Neural progenitor cell (in vitro differentiated cells): ENCODE measurements around the gene BCL2L14. TPM values are rescaled to one million over a fixed set of nuclear protein-coding genes. Genes with fewer than 3 reads are reported as not detected.

Experiments
- DNase-seq: peaks from one replicate; pipeline ENCODE4 v3.0.0-alpha.2; 2016; ENCODE audit warnings: low spot score
- H2AFZ ChIP-seq: fragments of 200-600 bp; sonication (generic); replicated peaks from 2 replicates; pipeline ENCODE4 v1.6.1; 2016; ENCODE audit warnings: antibody characterized with exemption
- H3F3A ChIP-seq: fragments of 200-600 bp; sonication (generic); 2 replicates; pipeline ENCODE4 v1.6.1; 2016; ENCODE audit warnings: antibody characterized with exemption, low read depth
- H3K27ac ChIP-seq: fragments of 200-600 bp; sonication (generic); 2 replicates; pipeline ENCODE4 v1.5.1; 2016; ENCODE audit warnings: mild to moderate bottlenecking
- H3K27me3 ChIP-seq: fragments of 200-600 bp; sonication (generic); 2 replicates; pipeline ENCODE4 v1.6.1; 2016; ENCODE audit warnings: mild to moderate bottlenecking, moderate library complexity
- H3K36me3 ChIP-seq: fragments of 200-600 bp; sonication (generic); 2 replicates; pipeline ENCODE4 v1.5.1; 2016
- H3K4me1 ChIP-seq: fragments of 200-600 bp; sonication (generic); 2 replicates; pipeline ENCODE4 v1.6.1; 2016; ENCODE audit warnings: mixed run types
- H3K4me2 ChIP-seq: fragments of 200-600 bp; sonication (generic); 2 replicates; pipeline ENCODE4 v1.6.1; 2016
- H3K4me3 ChIP-seq: fragments of 200-600 bp; sonication (generic); 2 replicates; pipeline ENCODE4 v1.5.1; 2016
- H3K79me2 ChIP-seq: fragments of 200-600 bp; sonication (generic); 2 replicates; pipeline ENCODE4 v1.6.1; 2016; ENCODE audit warnings: low read depth
- H3K9ac ChIP-seq: fragments of 200-600 bp; sonication (generic); 2 replicates; pipeline ENCODE4 v1.6.1; 2016
- H3K9me3 ChIP-seq: fragments of 200-600 bp; sonication (generic); 2 replicates; pipeline ENCODE4 v1.5.1; 2016; ENCODE audit warnings: low read depth
- H4K20me1 ChIP-seq: fragments of 200-600 bp; sonication (generic); 2 replicates; pipeline ENCODE4 v1.6.1; 2016; ENCODE audit warnings: low read depth
- H3K27ac Mint-ChIP-seq: 3 replicates; pipeline ENCODE4 v1.8.0; 2021; ENCODE audit warnings: mixed read lengths
- H3K27me3 Mint-ChIP-seq: 2 replicates; pipeline ENCODE4 v1.8.0; 2022; ENCODE audit warnings: low read depth, mild to moderate bottlenecking, inconsistent platforms, moderate library complexity, mixed read lengths; ENCODE audit not compliant: insufficient read depth
- H3K36me3 Mint-ChIP-seq: 3 replicates; pipeline ENCODE4 v1.8.0; 2021; ENCODE audit warnings: mixed read lengths
- H3K4me1 Mint-ChIP-seq: 3 replicates; pipeline ENCODE4 v1.8.0; 2021; ENCODE audit warnings: mixed read lengths
- H3K4me3 Mint-ChIP-seq: 3 replicates; pipeline ENCODE4 v1.8.0; 2021; ENCODE audit warnings: mild to moderate bottlenecking, moderate library complexity, mixed read lengths
- H3K9me3 Mint-ChIP-seq: 3 replicates; pipeline ENCODE4 v1.8.0; 2020; ENCODE audit warnings: mixed read lengths
- EZH2 ChIP-seq: fragments of 200-600 bp; sonication (generic); IDR thresholded peaks from 2 replicates; pipeline ENCODE4 v1.6.1; 2017; ENCODE audit warnings: antibody characterized with exemption, mild to moderate bottlenecking, moderate library complexity
- EZH2phosphoT487 ChIP-seq: fragments of 200-600 bp; sonication (generic); IDR thresholded peaks from 2 replicates; pipeline ENCODE4 v1.6.1; 2017; ENCODE audit warnings: antibody characterized with exemption
- total RNA-seq: library from RNA; depleted of rRNA; stranded (reverse); fragments of >200 nt; gene quantifications from 2 replicates; pipeline ENCODE4 v1.2.3, GENCODE V29; 2015; ENCODE audit warnings: low replicate concordance
- TF ChIP-seq, protein P1 (sequence below): fragments of 200-600 bp; sonication (generic); IDR thresholded peaks from 2 replicates; pipeline ENCODE4 v1.5.1; 2017; ENCODE audit warnings: antibody characterized with exemption, mild to moderate bottlenecking

The BCL2L14 gene
- total RNA-seq, 1 donor from 2014 or later: not detected

DNA sequence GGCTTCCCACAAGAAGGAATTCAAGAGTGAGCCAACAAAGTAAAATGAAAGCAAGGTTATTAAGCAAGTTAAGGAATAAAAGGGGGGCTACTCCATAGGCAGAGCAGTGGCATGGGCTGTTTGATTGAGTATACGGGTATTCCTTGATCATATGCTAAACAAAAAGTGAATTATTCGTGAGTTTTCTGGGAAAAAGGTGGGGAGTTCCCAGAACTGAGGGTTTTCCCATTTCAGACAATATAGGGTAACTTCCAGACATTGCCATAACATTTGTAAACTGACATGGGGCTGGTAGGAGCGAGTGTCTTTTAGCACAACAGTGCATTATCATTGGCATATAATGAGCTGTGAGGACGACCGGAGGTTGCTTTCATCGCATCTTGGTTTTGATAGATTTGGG, 2.0 kb upstream of the BCL2L14 start:
- no peak overlapping the region for H3K27ac Mint-ChIP-seq
- TF ChIP-seq, protein P1, sequence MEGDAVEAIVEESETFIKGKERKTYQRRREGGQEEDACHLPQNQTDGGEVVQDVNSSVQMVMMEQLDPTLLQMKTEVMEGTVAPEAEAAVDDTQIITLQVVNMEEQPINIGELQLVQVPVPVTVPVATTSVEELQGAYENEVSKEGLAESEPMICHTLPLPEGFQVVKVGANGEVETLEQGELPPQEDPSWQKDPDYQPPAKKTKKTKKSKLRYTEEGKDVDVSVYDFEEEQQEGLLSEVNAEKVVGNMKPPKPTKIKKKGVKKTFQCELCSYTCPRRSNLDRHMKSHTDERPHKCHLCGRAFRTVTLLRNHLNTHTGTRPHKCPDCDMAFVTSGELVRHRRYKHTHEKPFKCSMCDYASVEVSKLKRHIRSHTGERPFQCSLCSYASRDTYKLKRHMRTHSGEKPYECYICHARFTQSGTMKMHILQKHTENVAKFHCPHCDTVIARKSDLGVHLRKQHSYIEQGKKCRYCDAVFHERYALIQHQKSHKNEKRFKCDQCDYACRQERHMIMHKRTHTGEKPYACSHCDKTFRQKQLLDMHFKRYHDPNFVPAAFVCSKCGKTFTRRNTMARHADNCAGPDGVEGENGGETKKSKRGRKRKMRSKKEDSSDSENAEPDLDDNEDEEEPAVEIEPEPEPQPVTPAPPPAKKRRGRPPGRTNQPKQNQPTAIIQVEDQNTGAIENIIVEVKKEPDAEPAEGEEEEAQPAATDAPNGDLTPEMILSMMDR: no peak
- no peak for TF ChIP-seq EZH2phosphoT487
- TF ChIP-seq EZH2: no peak
- H3K4me3 ChIP-seq: no peak overlapping the region
- no peak overlapping the region for H3K27ac ChIP-seq
- H3K27me3 ChIP-seq: no peaks in the 10 kb centered on the region
- H4K20me1 ChIP-seq: no peaks in the 10 kb centered on the region
- H3K9me3 ChIP-seq: no peaks in the 10 kb centered on the region
- no peak for DNase-seq
- H3K27me3 Mint-ChIP-seq: peaks cover 6% of the 10 kb centered on the region
- no peaks in the 10 kb centered on the region for H3K79me2 ChIP-seq
- peaks cover 7% of the 10 kb centered on the region for H3F3A ChIP-seq
- no peaks in the 10 kb centered on the region for H3K36me3 Mint-ChIP-seq
- no peak overlapping the region for H3K4me3 Mint-ChIP-seq
- no peaks in the 10 kb centered on the region for H3K36me3 ChIP-seq
- H3K4me1 ChIP-seq: peaks cover 11% of the 10 kb centered on the region
- no peak overlapping the region for H2AFZ ChIP-seq
- no peak overlapping the region for H3K9ac ChIP-seq
- peaks cover 2% of the 10 kb centered on the region for H3K9me3 Mint-ChIP-seq
- H3K4me1 Mint-ChIP-seq: peaks cover 5% of the 10 kb centered on the region
- H3K4me2 ChIP-seq: no peak overlapping the region

DNA sequence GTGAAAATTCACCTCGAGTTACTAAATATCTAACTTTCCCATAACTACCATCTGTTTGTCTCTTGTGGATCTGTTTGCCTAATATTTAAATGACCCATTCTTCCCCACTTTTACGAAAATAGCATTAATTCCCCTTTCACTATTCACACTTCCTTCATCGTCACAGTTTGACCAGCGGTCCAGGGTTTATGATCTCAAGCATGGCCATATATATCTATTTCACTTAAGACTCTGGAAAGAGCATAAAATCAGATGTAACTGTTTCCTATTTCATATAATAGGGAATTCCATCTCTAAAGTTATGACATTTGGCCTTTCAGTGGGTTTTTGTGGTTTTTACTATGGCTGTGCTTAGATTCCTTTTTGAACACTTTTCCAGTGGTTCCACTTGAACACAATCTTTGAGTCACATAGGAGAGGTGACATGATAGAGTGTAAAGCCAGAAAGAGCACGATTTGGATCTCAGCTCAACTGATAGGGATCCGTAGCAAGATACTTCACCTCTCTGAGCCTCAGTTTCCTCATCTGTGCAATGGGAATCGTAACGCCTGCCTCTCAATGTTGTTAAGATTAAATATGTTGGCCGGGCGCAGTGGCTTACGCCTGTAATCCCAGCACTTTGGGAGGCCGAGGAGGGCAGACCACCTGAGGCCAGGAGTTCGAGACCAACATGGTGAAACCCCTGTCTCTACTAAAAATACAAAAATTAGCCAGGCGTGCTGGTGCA, 754 bp upstream of the BCL2L14 start:
- Mint-ChIP-seq H3K36me3 (no peaks in the 10 kb centered on the region), H3K27me3 (peaks cover 6% of the 10 kb centered on the region), H3K9me3 (peaks cover 2% of the 10 kb centered on the region), H3K27ac (no peak overlapping the region), H3K4me1 (peaks cover 5% of the 10 kb centered on the region), H3K4me3 (no peak overlapping the region)
- Histone ChIP-seq H3K4me3 (no peak overlapping the region), H3K9me3 (no peaks in the 10 kb centered on the region), H3K27ac (no peak overlapping the region), H3K4me2 (no peak overlapping the region), H3F3A (peaks cover 7% of the 10 kb centered on the region), H3K36me3 (no peaks in the 10 kb centered on the region), H4K20me1 (no peaks in the 10 kb centered on the region), H3K4me1 (peaks cover 11% of the 10 kb centered on the region), H2AFZ (no peak overlapping the region), H3K79me2 (no peaks in the 10 kb centered on the region), H3K27me3 (no peaks in the 10 kb centered on the region), H3K9ac (no peak overlapping the region)
- TF ChIP-seq, protein P1: no peak
- no peak for DNase-seq

DNA sequence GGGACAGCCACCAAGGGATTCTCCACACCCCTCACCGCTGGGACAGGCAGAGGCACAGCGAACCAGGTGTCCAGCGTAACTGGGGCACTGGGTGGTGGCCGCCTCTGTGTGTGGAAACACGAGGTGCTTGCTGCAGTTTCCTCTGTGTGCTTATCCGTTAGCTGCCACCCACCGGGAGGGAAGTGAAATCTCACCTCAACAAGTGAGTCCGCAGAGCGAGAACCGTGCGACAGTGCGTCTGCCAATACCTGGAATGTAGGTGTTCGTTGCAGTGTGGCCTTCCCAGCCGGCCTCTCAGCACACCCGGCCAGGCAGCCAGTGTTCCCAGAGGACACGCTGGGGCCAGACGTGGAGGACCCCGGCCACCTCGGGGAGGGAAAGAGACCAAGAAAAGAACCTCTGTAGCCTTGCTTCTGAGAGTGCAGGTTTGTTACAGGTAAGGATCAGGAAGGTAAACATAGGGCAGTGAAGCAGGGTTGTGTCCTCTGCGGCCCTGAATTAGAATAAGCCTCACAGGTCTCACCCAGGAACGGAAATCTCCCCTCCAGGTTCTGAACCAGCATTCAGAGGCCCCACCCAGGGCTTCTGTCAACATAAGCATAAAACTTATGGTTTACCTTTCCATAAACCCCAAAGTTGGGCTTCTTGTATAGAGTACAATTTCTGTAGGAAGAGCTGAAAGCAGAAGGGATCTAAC, 1.5 kb downstream of the BCL2L14 start:
- H3K9me3 Mint-ChIP-seq: peaks cover 2% of the 10 kb centered on the region
- H3K4me1 Mint-ChIP-seq: peaks cover 5% of the 10 kb centered on the region
- Histone ChIP-seq H3K79me2 (no peaks in the 10 kb centered on the region), H4K20me1 (no peaks in the 10 kb centered on the region), H3K27ac (no peak overlapping the region), H3K9ac (no peak overlapping the region), H3K4me2 (no peak overlapping the region), H3K4me1 (peaks cover 11% of the 10 kb centered on the region), H3K4me3 (no peak overlapping the region), H3K27me3 (no peaks in the 10 kb centered on the region), H3K36me3 (no peaks in the 10 kb centered on the region), H3K9me3 (no peaks in the 10 kb centered on the region), H2AFZ (no peak overlapping the region), H3F3A (peaks cover 7% of the 10 kb centered on the region)
- no peak for TF ChIP-seq EZH2phosphoT487
- TF ChIP-seq, protein P1: no peak
- no peak for TF ChIP-seq EZH2
- peaks cover 4% of the 10 kb centered on the region for H3K27me3 Mint-ChIP-seq
- no peaks in the 10 kb centered on the region for H3K36me3 Mint-ChIP-seq
- no peak for DNase-seq
- H3K4me3 Mint-ChIP-seq: no peak overlapping the region
- no peak overlapping the region for H3K27ac Mint-ChIP-seq
